Activated naive CD8-positive, alpha-beta T cell treated with anti-CD3 and anti-CD28 coated beads, Interleukin-2, amount 50 U/mL, for 24 hours (primary cell): ENCODE measurements around the gene HECTD3.
A peak's percentile ranks its signal among the peaks of the same experiment; 100 is the strongest.
"Not testable (repeated sequence)": the region's sequence is repeated elsewhere in the genome, so short reads cannot be mapped to it uniquely, and the experiment has no call there.

Source experiments
- ATAC-seq: fragments of 150-1000 bp; cut with Tn5 transposase; one replicate; pipeline ENCODE4 v1.10.0; 2021
- DNase-seq: peaks from one replicate; pipeline ENCODE4 v3.0.0; 2021
- H3K27ac Mint-ChIP-seq: one replicate; pipeline ENCODE4 v1.8.0; 2021; ENCODE audit warnings: mild to moderate bottlenecking, mixed read lengths
- H3K27me3 Mint-ChIP-seq: one replicate; pipeline ENCODE4 v1.8.0; 2021; ENCODE audit warnings: mixed read lengths
- H3K36me3 Mint-ChIP-seq: one replicate; pipeline ENCODE4 v1.8.0; 2021; ENCODE audit warnings: low read depth, mixed read lengths
- H3K4me1 Mint-ChIP-seq: one replicate; pipeline ENCODE4 v1.8.0; 2021; ENCODE audit warnings: mixed read lengths
- H3K4me3 Mint-ChIP-seq: one replicate; pipeline ENCODE4 v1.8.0; 2021; ENCODE audit warnings: mild to moderate bottlenecking, moderate library complexity, mixed read lengths
- H3K9me3 Mint-ChIP-seq: one replicate; pipeline ENCODE4 v1.8.0; 2021; ENCODE audit warnings: mixed read lengths

HECTD3 gene

DNA sequence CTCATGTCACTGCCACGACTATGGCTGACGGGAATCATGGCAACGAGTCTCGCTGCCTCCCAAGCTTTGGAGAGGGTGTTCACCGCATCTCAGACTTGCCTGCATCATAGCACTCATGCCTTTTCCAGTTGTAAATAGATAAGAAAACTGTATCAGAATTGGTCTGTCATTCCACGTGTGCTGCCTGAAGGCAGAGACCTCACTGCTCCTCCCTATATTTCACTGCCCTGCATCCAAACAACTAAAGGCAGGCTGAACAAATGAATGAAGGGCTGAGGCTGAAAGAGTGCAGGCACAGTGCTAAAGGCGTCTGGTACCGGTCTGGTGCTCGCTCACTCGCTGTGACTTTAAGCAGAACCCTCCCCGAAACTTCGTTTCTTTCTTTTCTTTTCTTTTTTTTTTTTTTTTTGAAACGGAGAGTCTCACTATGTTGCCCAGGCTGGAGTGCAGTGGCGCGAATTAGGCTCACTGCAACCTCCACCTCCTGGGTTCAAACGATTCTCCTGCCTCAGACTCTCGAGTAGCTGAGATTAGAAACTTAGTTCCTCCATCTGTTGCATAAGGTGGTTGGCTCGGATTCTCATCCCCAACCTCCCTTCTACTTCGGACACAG, 25.3 kb downstream of the HECTD3 start:
- ATAC-seq (no peak), DNase-seq (no peak)
- Mint-ChIP-seq H3K36me3 (peaks cover 11% of the 10 kb centered on the region), H3K9me3 (no peaks in the 10 kb centered on the region), H3K27me3 (no peaks in the 10 kb centered on the region), H3K4me1 (peaks cover 27% of the 10 kb centered on the region), H3K27ac (peak overlapping the region; percentile 95), H3K4me3 (peak overlapping the region; percentile 100)

DNA sequence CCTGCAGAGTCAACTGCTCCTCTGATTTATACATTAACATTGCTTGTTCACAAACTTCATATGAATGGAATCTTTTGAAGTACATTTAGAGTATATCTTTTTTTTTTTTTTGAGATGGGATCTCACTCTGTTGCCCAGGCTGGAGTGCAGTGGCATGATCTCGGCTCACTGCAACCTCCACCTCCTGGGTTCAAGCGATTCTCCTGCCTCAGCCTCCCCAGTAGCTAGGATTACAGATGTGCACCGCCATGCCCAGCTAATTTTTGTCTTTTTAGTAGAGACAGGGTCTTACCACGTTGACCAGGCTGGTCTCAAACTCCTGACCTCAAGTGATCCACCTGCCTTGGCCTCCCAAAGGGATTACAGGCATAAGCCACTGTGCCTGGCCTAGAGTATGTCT, 33.8 kb downstream of the HECTD3 start:
- not testable (repeated sequence) for H3K9me3 Mint-ChIP-seq, ATAC-seq, H3K27ac Mint-ChIP-seq, H3K4me1 Mint-ChIP-seq, H3K27me3 Mint-ChIP-seq, H3K4me3 Mint-ChIP-seq, DNase-seq
- peaks cover 47% of the 10 kb centered on the region for H3K36me3 Mint-ChIP-seq

DNA sequence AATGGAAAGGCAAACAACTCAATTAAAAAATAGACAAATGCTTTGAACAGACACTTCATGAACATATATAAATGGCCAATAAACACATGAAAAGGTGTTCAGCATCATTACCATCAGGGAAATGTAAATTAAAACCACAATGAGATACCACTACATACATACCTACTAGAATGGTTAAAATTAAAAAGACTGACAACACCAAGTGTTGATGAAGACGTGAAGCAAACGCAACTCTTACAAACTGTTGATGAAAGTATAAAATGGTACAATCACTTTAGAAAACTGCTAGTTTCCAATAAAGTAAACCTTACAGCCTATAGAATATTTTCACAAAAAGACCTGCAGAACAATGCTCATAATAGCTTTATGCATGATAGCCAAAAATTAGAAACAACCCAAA, 34.9 kb downstream of the HECTD3 start:
- ATAC-seq, result no peak
- Mint-ChIP-seq H3K4me3 (no peak overlapping the region), H3K4me1 (peaks cover 5% of the 10 kb centered on the region), H3K27me3 (no peaks in the 10 kb centered on the region), H3K27ac (no peak overlapping the region), H3K36me3 (peaks cover 49% of the 10 kb centered on the region), H3K9me3 (peaks cover 8% of the 10 kb centered on the region)
- no peak for DNase-seq

DNA sequence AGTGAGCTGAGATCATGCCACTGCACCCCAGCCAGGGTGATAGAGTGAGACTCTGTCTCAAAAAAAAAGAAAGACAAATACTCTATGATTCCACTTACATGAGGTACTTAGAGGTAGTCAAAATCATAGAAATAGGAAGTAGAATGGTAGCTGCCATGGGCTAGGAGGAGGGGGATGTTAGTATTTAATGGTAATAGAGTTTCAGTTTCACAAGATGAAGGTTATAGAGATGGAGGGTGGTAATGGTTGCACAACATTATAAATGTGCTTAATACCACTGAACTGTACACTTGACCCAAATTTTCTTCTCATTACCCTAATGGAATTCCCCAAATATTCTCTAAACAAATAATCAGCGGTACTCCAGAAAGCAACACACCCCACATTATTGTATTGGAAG, 37.5 kb downstream of the HECTD3 start:
- H3K36me3 Mint-ChIP-seq, result peaks cover 44% of the 10 kb centered on the region
- peaks cover 8% of the 10 kb centered on the region for H3K9me3 Mint-ChIP-seq
- ATAC-seq, result no peak

DNA sequence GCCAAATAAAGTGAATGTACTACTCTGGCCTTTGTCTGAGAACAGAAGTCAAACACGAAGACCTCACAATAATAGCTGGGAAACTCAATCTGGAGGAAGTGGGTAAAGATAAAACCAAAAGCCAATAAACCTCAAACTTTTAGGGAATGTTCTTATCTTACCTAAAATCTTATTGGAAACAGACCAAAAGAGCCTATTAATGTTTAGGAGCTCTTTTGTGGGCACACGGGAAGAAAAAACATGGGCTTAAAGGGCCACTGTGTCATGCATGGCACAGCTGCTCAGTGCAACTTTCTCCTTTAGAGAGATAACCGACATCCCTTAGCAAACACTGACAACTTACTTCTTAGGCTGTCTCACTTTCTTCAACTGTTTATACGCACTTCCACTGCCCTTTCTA, 40.8 kb downstream of the HECTD3 start:
- Mint-ChIP-seq H3K36me3 (peaks cover 18% of the 10 kb centered on the region), H3K9me3 (no peaks in the 10 kb centered on the region), H3K4me3 (no peak overlapping the region), H3K27ac (no peak overlapping the region), H3K27me3 (no peaks in the 10 kb centered on the region), H3K4me1 (peaks cover 5% of the 10 kb centered on the region)
- no peak for DNase-seq
- ATAC-seq, result no peak

More for the DNA sequence above, 37.5 kb downstream of the HECTD3 start:
- H3K4me1 Mint-ChIP-seq, result peaks cover 5% of the 10 kb centered on the region
- no peak overlapping the region for H3K4me3 Mint-ChIP-seq
- DNase-seq, result no peak
- no peaks in the 10 kb centered on the region for H3K27me3 Mint-ChIP-seq
- H3K27ac Mint-ChIP-seq, result peak overlapping the region; percentile 13

DNA sequence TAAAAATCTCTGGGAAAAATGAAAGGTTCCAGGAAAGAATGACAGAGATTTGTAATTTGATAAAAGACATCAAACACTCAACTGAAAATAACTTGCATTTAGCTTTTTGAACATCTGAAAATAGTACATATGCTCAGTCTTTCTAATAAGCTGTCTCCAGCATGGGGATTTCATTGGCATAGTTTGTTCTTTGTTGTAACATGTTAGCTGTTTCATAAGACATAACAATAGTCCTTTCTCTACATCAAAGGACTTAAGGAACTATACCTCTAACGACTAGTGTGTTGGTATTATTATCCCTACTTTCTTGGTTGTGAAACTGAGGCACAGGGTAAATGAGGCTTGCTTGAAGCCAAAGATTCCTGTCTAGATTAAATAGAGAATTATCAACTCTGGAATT, 46.7 kb downstream of the HECTD3 start:
- Mint-ChIP-seq H3K9me3 (no peaks in the 10 kb centered on the region), H3K27ac (no peak overlapping the region), H3K36me3 (peaks cover 16% of the 10 kb centered on the region), H3K4me1 (no peaks in the 10 kb centered on the region), H3K4me3 (no peak overlapping the region), H3K27me3 (no peaks in the 10 kb centered on the region)
- DNase-seq, result no peak
- no peak for ATAC-seq

DNA sequence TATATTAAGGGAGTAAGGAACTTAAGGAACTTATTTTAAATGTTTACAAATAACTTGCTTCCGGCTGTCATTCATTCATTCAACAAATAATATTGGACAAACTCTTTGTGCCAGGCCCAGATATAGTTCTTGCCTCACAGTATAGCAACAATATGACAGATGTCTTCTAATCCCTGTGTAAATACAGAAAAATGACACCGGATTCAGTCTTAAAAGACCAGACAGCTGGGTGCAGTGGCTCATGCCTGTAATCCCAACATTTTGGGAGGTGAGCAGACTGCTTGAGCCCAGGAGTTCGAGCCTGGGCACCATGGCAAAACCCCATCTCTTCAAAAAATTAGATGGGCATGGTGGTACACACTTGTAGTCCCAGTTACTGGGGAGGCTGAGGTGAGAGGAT, 48.4 kb downstream of the HECTD3 start:
- Mint-ChIP-seq H3K27me3 (no peaks in the 10 kb centered on the region), H3K36me3 (peaks cover 12% of the 10 kb centered on the region), H3K9me3 (no peaks in the 10 kb centered on the region), H3K27ac (no peak overlapping the region), H3K4me1 (no peaks in the 10 kb centered on the region), H3K4me3 (no peak overlapping the region)
- DNase-seq (no peak), ATAC-seq (no peak)

DNA sequence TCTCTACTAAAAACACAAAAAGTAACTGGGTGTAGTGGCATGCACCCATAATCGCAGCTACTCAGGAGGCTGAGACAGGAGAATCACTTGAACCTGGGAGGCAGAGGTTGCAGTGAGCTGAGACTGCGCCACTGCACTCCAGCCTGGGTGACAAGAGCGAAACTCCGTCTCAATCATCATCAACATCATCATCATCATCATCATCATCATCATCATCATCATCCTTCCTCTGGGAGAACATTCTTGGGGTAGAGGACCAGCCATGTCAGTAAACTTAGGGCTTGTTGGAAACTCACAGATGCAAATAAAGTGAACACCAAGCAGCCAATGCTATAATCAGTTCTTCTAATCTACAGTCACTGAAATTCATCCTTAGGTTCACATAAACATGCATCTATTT, 49.1 kb downstream of the HECTD3 start:
- H3K4me3 Mint-ChIP-seq, H3K27ac Mint-ChIP-seq, H3K9me3 Mint-ChIP-seq, H3K27me3 Mint-ChIP-seq, DNase-seq, ATAC-seq, H3K4me1 Mint-ChIP-seq: not testable (repeated sequence)
- peaks cover 14% of the 10 kb centered on the region for H3K36me3 Mint-ChIP-seq

DNA sequence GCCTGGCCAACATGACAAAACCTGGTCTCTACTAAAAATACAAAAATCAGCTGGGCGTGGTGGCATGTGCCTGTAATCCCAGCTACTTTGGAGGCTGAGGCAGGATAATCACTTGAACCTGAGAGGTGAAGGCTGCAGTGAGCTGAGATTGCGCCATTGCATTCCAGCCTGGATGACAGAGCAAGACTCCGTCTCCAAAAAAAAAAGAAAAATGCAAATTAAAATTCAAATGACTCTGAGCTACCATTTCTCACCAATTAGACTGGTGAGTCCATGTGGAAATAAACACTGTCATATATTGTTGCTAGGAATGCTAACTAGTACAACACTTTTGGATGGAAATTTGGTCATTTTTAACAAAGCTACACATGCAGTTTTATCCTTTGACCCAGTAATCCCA, 53.6 kb downstream of the HECTD3 start:
- not testable (repeated sequence) for DNase-seq

DNA sequence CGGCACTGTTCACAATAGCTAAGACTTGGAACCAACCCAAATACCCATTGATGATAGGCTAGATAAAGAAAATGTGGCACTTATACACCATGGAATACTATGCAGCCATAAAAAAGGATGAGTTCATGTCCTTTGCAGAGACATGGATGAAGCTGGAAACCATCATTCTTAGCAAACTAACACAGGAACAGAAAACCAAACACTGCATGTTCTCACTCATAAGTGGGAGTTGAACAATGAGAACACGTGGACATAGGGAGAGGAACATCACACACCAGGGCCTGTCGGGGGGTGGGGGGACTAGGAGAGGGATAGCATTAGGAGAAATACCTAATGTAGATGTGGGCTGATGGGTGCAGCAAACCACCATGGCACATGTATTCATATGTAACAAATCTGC, 55.0 kb downstream of the HECTD3 start:
- not testable (repeated sequence) for DNase-seq, H3K9me3 Mint-ChIP-seq, H3K27ac Mint-ChIP-seq, ATAC-seq, H3K4me3 Mint-ChIP-seq, H3K27me3 Mint-ChIP-seq, H3K4me1 Mint-ChIP-seq
- H3K36me3 Mint-ChIP-seq, result peaks cover 33% of the 10 kb centered on the region

More for the DNA sequence above, 53.6 kb downstream of the HECTD3 start:
- not testable (repeated sequence) for H3K4me1 Mint-ChIP-seq, ATAC-seq, H3K4me3 Mint-ChIP-seq, H3K27me3 Mint-ChIP-seq, H3K27ac Mint-ChIP-seq, H3K9me3 Mint-ChIP-seq
- peaks cover 33% of the 10 kb centered on the region for H3K36me3 Mint-ChIP-seq
